A549 (cell line): ENCODE data around the gene PERCC1. TPM values are rescaled to one million over a fixed set of nuclear protein-coding genes. Genes with fewer than 3 reads are reported as not detected.

Experiments
- ATAC-seq, 2 experiments: fragments of 200-7000 bp in 1 of 2; fragments of >200 bp in 1 of 2; cut with Nextera tagmentation in 1 of 2; cut with Tn5 transposase in 1 of 2; 3 replicates each; pipeline versions ENCODE4 v1.8.0 to v1.9.1; 2018 to 2020; ENCODE audit warnings: mild to moderate bottlenecking in 1 of 2, moderate library complexity in 1 of 2
- CTCF ChIA-PET: fragments of 300-600 bp; sonication (Branson Sonifier 250); formaldehyde crosslinking; extraction: SDS; loops from one replicate; lab custom pipeline; 2021; ENCODE audit warnings: antibody characterized with exemption, inconsistent platforms; lab: Yijun Ruan, JAX
- POLR2A ChIA-PET: fragments of 350-600 bp; formaldehyde crosslinking; extraction: SDS; loops from one replicate; lab custom pipeline; 2021; ENCODE audit warnings: antibody characterized with exemption, inconsistent platforms; lab: Yijun Ruan, JAX
- DNase-seq, 2 experiments: peaks; one replicate each; pipeline versions ENCODE4 v3.0.0 to v3.0.0-alpha.2; 2011 to 2016; ENCODE audit warnings: low read depth in 1 of 2, low spot score in 1 of 2
- FAIRE-seq: peaks from 2 replicates; lab custom pipeline; 2011; peaks lifted over from hg19 to GRCh38; lab: Jason Lieb, UNC
- H3K27ac ChIP-seq, 2 experiments: fragments of >200 bp; sonication (Bioruptor Twin); formaldehyde crosslinking; 3 replicates each; pipeline ENCODE4 v1.5.1; 2016 to 2017
- H3K4me1 ChIP-seq: fragments of >200 bp; sonication (Bioruptor Twin); formaldehyde crosslinking; 3 replicates; pipeline ENCODE4 v1.6.1; 2016
- H3K4me2 ChIP-seq: fragments of >200 bp; sonication (Bioruptor Twin); formaldehyde crosslinking; 3 replicates; pipeline ENCODE4 v1.6.1; 2016
- H3K4me3 ChIP-seq: fragments of >200 bp; sonication (Bioruptor Twin); formaldehyde crosslinking; 3 replicates; pipeline ENCODE4 v1.5.1; 2016
- H3K9me3 ChIP-seq: fragments of >200 bp; sonication (Bioruptor Twin); formaldehyde crosslinking; 3 replicates; pipeline ENCODE4 v1.6.1; 2016
- BHLHE40 ChIP-seq: IDR thresholded peaks from 2 replicates; pipeline ENCODE4 v1.6.1; 2012; ENCODE audit warnings: low read depth, low read length, inconsistent platforms
- EHF ChIP-seq: fragments of 250-450 bp; sonication (Bioruptor Pico); IDR thresholded peaks from 2 replicates; pipeline ENCODE4 v1.5.0; 2020; ENCODE audit warnings: mild to moderate bottlenecking
- EP300 ChIP-seq, 2 experiments: fragments of >200 bp; sonication (Bioruptor Twin); formaldehyde crosslinking; IDR thresholded peaks; 2 replicates in 1 of 2; 3 replicates in 1 of 2; pipeline ENCODE4 v1.6.1; 2016 to 2017
- FOXS1 ChIP-seq: fragments of 250-450 bp; sonication (Bioruptor Pico); IDR thresholded peaks from 2 replicates; pipeline ENCODE4 v1.5.0; 2020; ENCODE audit warnings: mild to moderate bottlenecking, moderate library complexity
- HEYL ChIP-seq: fragments of 250-450 bp; sonication (Bioruptor Pico); IDR thresholded peaks from 2 replicates; pipeline ENCODE4 v1.8.0; 2021; ENCODE audit warnings: mild to moderate bottlenecking, moderate library complexity
- HOXA7 ChIP-seq: fragments of 250-450 bp; sonication (Bioruptor Pico); IDR thresholded peaks from 2 replicates; pipeline ENCODE4 v1.5.0; 2020; ENCODE audit warnings: mild to moderate bottlenecking, moderate library complexity
- JUNB ChIP-seq: fragments of >200 bp; sonication (Bioruptor Twin); formaldehyde crosslinking; IDR thresholded peaks from 2 replicates; pipeline ENCODE4 v1.6.1; 2016
- KDM1A ChIP-seq: fragments of 200-600 bp; sonication (generic); IDR thresholded peaks from 2 replicates; pipeline ENCODE4 v1.6.1; 2016; ENCODE audit warnings: low read depth, mild to moderate bottlenecking
- KDM5A ChIP-seq: fragments of 200-600 bp; sonication (generic); IDR thresholded peaks from 2 replicates; pipeline ENCODE4 v1.6.1; 2016; ENCODE audit warnings: antibody characterized with exemption, mild to moderate bottlenecking
- MAFK ChIP-seq: fragments of 450-650 bp; IDR thresholded peaks from 2 replicates; pipeline ENCODE4 v1.6.1; 2014; ENCODE audit not compliant: partially characterized antibody
- NFE2L2 ChIP-seq: fragments of 150-350 bp; conservative IDR thresholded peaks from 2 replicates; pipeline ENCODE4 v1.6.1; 2014; ENCODE audit warnings: low read length
- RAD21 ChIP-seq, 2 experiments: fragments of >200 bp in 1 of 2; sonication (Bioruptor Twin) in 1 of 2; formaldehyde crosslinking in 1 of 2; IDR thresholded peaks in 1 of 2; conservative IDR thresholded peaks in 1 of 2; 2 replicates in 1 of 2; 3 replicates in 1 of 2; pipeline ENCODE4 v1.6.1; 2012 to 2018; ENCODE audit warnings: inconsistent platforms in 1 of 2
- RCOR1 ChIP-seq: fragments of 150-350 bp; IDR thresholded peaks from 2 replicates; pipeline ENCODE4 v1.6.1; 2014; ENCODE audit warnings: antibody characterized with exemption, low read length, low read depth
- ZC3H11A ChIP-seq: fragments of 450-650 bp; IDR thresholded peaks from 2 replicates; pipeline ENCODE4 v1.6.1; 2014; ENCODE audit warnings: antibody characterized with exemption, mild to moderate bottlenecking
- ZFP36 ChIP-seq: fragments of 450-650 bp; IDR thresholded peaks from 2 replicates; pipeline ENCODE4 v1.6.1; 2014; ENCODE audit warnings: borderline replicate concordance; ENCODE audit not compliant: partially characterized antibody
- ZSCAN20 ChIP-seq: fragments of 250-450 bp; sonication (Bioruptor Pico); IDR thresholded peaks from 2 replicates; pipeline ENCODE4 v1.8.0; 2022; ENCODE audit warnings: mild to moderate bottlenecking, moderate library complexity
- WGBS: methylation state at CpG from one replicate; pipeline ENCODE4 v1.1.6; 2017; ENCODE audit errors: missing lambda C conversion rate; 5-methylcytosine and 5-hydroxymethylcytosine counted together
- polyA plus RNA-seq, 4 experiments: library from polyadenylated mRNA; depleted of rRNA in 3 of 4; stranded (reverse); fragments of >200 nt; fragmentation: RNase III in 1 of 4; extraction: RNeasy Plus Mini Kit Qiagen cat#74134 plus additional on column Dnase treatment in 1 of 4; gene quantifications; 2 replicates in 3 of 4; 3 replicates in 1 of 4; pipeline ENCODE4 v1.2.3, GENCODE V29; 2011 to 2017
- TF ChIP-seq, protein P1 (sequence below): IDR thresholded peaks from 2 replicates; pipeline ENCODE4 v1.6.1; 2012; ENCODE audit warnings: low read depth, borderline replicate concordance
- TF ChIP-seq, protein P2 (sequence below): fragments of 150-350 bp; IDR thresholded peaks from 2 replicates; pipeline ENCODE4 v1.6.1; 2014; ENCODE audit warnings: low read depth, mild to moderate bottlenecking, low read length
- TF ChIP-seq, protein P3 (sequence below): fragments of >200 bp; sonication (Bioruptor Twin); formaldehyde crosslinking; IDR thresholded peaks from 3 replicates; pipeline ENCODE4 v1.6.1; 2016
- TF ChIP-seq, protein P4 (sequence below): fragments of 200-600 bp; sonication (generic); IDR thresholded peaks from 2 replicates; pipeline ENCODE4 v1.6.1; 2016; ENCODE audit warnings: antibody characterized with exemption, mild to moderate bottlenecking, moderate library complexity
- TF ChIP-seq, protein P5 (sequence below): fragments of 250-450 bp; sonication (Bioruptor Pico); IDR thresholded peaks from 2 replicates; pipeline ENCODE4 v1.5.0; 2021; ENCODE audit warnings: mild to moderate bottlenecking, moderate library complexity, borderline replicate concordance
- TF ChIP-seq, protein P6 (sequence below): fragments of 450-650 bp; IDR thresholded peaks from 2 replicates; pipeline ENCODE4 v1.6.1; 2014; ENCODE audit warnings: antibody characterized with exemption
- TF ChIP-seq, protein P7 (sequence below): fragments of 250-450 bp; sonication (Bioruptor Pico); IDR thresholded peaks from 2 replicates; pipeline ENCODE4 v1.5.0; 2020; ENCODE audit warnings: low read depth, mild to moderate bottlenecking, moderate library complexity
- TF ChIP-seq, protein P8 (sequence below): fragments of >200 bp; sonication (Bioruptor Twin); formaldehyde crosslinking; IDR thresholded peaks from 2 replicates; pipeline ENCODE4 v1.6.1; 2016

PERCC1 gene
- polyA plus RNA-seq, 2 of the 4 experiments (the other 2 are of a cell fraction), result not detected

DNA sequence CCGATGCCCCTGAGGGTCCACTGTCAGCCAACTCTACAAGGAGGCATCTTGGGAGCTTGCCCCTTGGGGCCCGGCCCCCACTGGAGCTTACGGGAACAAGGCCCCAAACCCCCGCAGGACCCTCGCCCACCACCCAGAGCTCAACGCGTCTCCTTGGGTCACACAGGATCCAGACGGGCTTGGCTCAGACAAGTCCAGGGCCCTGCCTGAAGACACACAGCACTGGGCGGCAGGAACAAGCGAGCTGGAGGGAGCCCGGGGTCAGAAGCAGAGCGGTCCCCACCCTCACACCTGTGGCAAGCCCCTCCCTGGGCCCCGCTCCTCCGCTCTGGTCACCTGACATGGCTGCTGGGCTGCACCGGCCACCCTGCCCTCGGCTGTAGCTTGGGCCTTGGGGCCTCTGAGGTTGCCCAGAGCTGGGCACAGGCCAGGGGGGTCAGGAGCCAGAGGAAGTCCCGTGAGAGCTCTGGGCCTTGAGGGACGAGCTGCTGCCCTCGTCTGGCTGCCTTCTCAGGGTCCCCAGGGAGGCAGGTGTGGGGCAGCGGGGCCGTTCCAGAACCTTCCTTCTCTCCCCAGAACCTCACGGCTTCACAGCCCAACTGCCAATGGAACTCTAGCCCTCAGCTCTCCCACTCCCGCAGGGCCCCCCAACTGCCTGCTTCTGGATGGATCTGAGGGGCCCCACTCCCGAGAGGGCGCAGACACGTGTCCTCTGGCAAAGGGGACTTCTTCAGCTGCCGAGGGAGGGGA is 13.3 kb downstream of the PERCC1 start, which contains the start of gene CCDC154:
TSS of gene CCDC154 (minus strand) at position 577 of the 750 bp plus-strand sequence. CDS start at position 343, 234 bp downstream.
- ATAC-seq (peak in 1 of 2 experiments; percentile 4; a peak in 2 of 6 replicates), FAIRE-seq (no peak), DNase-seq (no peak)
- no peak within 1 kb of the TSS for H3K27ac ChIP-seq
- H3K4me2 ChIP-seq, result no peak within 1 kb of the TSS
- H3K4me3 ChIP-seq, result no peak within 1 kb of the TSS
- no peak for TF ChIP-seq NFE2L2
- TF ChIP-seq ZFP36, result no peak
- TF ChIP-seq, protein P1, sequence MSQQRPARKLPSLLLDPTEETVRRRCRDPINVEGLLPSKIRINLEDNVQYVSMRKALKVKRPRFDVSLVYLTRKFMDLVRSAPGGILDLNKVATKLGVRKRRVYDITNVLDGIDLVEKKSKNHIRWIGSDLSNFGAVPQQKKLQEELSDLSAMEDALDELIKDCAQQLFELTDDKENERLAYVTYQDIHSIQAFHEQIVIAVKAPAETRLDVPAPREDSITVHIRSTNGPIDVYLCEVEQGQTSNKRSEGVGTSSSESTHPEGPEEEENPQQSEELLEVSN, result no peak
- TF ChIP-seq, protein P2, sequence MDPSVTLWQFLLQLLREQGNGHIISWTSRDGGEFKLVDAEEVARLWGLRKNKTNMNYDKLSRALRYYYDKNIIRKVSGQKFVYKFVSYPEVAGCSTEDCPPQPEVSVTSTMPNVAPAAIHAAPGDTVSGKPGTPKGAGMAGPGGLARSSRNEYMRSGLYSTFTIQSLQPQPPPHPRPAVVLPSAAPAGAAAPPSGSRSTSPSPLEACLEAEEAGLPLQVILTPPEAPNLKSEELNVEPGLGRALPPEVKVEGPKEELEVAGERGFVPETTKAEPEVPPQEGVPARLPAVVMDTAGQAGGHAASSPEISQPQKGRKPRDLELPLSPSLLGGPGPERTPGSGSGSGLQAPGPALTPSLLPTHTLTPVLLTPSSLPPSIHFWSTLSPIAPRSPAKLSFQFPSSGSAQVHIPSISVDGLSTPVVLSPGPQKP, result no peak
- TF ChIP-seq EHF, result no peak
- TF ChIP-seq, protein P3, sequence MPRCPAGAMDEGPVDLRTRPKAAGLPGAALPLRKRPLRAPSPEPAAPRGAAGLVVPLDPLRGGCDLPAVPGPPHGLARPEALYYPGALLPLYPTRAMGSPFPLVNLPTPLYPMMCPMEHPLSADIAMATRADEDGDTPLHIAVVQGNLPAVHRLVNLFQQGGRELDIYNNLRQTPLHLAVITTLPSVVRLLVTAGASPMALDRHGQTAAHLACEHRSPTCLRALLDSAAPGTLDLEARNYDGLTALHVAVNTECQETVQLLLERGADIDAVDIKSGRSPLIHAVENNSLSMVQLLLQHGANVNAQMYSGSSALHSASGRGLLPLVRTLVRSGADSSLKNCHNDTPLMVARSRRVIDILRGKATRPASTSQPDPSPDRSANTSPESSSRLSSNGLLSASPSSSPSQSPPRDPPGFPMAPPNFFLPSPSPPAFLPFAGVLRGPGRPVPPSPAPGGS, result no peak
- TF ChIP-seq, protein P4, sequence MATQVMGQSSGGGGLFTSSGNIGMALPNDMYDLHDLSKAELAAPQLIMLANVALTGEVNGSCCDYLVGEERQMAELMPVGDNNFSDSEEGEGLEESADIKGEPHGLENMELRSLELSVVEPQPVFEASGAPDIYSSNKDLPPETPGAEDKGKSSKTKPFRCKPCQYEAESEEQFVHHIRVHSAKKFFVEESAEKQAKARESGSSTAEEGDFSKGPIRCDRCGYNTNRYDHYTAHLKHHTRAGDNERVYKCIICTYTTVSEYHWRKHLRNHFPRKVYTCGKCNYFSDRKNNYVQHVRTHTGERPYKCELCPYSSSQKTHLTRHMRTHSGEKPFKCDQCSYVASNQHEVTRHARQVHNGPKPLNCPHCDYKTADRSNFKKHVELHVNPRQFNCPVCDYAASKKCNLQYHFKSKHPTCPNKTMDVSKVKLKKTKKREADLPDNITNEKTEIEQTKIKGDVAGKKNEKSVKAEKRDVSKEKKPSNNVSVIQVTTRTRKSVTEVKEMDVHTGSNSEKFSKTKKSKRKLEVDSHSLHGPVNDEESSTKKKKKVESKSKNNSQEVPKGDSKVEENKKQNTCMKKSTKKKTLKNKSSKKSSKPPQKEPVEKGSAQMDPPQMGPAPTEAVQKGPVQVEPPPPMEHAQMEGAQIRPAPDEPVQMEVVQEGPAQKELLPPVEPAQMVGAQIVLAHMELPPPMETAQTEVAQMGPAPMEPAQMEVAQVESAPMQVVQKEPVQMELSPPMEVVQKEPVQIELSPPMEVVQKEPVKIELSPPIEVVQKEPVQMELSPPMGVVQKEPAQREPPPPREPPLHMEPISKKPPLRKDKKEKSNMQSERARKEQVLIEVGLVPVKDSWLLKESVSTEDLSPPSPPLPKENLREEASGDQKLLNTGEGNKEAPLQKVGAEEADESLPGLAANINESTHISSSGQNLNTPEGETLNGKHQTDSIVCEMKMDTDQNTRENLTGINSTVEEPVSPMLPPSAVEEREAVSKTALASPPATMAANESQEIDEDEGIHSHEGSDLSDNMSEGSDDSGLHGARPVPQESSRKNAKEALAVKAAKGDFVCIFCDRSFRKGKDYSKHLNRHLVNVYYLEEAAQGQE, result no peak
- TF ChIP-seq BHLHE40, result no peak
- CTCF ChIA-PET, result interaction anchor here (0.5 to 9.2 kb wide), 5 partner anchors 11 to 141 kb away, joined by 3 to 57 read pairs (median 3); partner anchors contain the start of gene UQCC4
- 93% methylated on average over 11 of the region's 27 CpGs for WGBS
- POLR2A ChIA-PET, result no interaction called here
- no peaks in the 10 kb centered on the region for H3K4me1 ChIP-seq
- no peaks in the 10 kb centered on the region for H3K9me3 ChIP-seq

DNA sequence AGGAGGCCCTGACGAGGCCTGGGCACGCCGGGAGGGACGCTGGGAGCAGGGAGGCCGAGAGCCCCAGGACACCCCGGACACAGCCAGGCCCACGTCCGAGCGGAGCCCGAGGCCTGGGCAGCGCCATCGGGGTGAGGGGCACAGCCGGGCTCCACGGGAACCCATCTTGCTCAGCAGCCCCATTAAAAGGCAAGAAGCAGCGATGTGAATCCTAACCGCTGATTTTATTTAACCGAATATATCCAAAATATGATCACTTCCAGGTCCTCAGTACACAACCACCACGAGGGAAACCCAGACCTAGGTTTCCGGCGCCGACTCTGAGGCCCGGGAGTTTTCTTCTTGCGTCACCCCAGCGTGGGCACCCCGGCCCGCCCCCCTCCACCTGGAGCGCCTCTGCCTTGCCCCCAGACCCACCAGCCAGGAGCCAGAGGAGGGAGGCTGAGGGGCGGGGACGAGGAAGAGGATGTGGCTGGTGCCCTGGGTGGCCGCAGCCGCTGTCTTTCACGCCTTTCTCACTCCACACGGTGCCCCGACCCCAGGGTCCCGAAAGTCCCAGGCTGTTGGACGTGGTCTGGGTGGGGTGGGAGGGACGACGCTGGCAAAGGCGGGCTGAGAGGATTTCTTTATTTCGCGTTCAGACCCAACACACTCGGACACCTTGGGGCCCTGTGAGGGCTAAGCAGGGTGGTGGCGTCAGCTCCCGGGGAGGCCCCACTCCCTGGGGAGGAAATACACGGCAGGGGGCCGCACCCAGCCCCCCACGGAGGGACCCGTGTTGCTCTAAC is 14.0 kb downstream of the PERCC1 start:
- CTCF ChIA-PET, result interaction anchor here (1.1 to 1.9 kb wide), 3 partner anchors 10 to 24 kb away, joined by 3 to 5 read pairs (median 3); partner anchors contain the start of gene UQCC4
- Histone ChIP-seq H3K4me2 (no peak overlapping the region), H3K4me1 (no peaks in the 10 kb centered on the region), H3K9me3 (no peaks in the 10 kb centered on the region), H3K4me3 (no peak overlapping the region), H3K27ac (no peak overlapping the region)
- no peak for ATAC-seq
- POLR2A ChIA-PET, result no interaction called here
- DNase-seq, result no peak
- WGBS, result 90% methylated on average over 36 of the region's 48 CpGs
- FAIRE-seq, result no peak
- TF ChIP-seq, protein P5, sequence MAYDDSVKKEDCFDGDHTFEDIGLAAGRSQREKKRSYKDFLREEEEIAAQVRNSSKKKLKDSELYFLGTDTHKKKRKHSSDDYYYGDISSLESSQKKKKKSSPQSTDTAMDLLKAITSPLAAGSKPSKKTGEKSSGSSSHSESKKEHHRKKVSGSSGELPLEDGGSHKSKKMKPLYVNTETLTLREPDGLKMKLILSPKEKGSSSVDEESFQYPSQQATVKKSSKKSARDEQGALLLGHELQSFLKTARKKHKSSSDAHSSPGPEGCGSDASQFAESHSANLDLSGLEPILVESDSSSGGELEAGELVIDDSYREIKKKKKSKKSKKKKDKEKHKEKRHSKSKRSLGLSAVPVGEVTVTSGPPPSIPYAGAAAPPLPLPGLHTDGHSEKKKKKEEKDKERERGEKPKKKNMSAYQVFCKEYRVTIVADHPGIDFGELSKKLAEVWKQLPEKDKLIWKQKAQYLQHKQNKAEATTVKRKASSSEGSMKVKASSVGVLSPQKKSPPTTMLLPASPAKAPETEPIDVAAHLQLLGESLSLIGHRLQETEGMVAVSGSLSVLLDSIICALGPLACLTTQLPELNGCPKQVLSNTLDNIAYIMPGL (CRISPR knock-in tag), result no peak
- TF ChIP-seq KDM5A (no peak), KDM1A (no peak), HEYL (CRISPR knock-in tag) (no peak), RCOR1 (no peak), ZSCAN20 (CRISPR knock-in tag) (no peak), MAFK (no peak), HOXA7 (CRISPR knock-in tag) (no peak), ZC3H11A (no peak), FOXS1 (no peak), JUNB (no peak), EP300 (IDR thresholded peaks at IDR 0.05) (no peak), RAD21 (conservative IDR thresholded peaks at IDR 0.05 in 1 of 2, IDR thresholded peaks at IDR 0.05 in 1 of 2) (no peak)
- TF ChIP-seq, protein P6, sequence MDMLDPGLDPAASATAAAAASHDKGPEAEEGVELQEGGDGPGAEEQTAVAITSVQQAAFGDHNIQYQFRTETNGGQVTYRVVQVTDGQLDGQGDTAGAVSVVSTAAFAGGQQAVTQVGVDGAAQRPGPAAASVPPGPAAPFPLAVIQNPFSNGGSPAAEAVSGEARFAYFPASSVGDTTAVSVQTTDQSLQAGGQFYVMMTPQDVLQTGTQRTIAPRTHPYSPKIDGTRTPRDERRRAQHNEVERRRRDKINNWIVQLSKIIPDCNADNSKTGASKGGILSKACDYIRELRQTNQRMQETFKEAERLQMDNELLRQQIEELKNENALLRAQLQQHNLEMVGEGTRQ, result no peak
- TF ChIP-seq, protein P7, sequence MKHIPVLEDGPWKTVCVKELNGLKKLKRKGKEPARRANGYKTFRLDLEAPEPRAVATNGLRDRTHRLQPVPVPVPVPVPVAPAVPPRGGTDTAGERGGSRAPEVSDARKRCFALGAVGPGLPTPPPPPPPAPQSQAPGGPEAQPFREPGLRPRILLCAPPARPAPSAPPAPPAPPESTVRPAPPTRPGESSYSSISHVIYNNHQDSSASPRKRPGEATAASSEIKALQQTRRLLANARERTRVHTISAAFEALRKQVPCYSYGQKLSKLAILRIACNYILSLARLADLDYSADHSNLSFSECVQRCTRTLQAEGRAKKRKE, result no peak
- TF ChIP-seq, protein P8, sequence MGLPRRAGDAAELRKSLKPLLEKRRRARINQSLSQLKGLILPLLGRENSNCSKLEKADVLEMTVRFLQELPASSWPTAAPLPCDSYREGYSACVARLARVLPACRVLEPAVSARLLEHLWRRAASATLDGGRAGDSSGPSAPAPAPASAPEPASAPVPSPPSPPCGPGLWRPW, result no peak
